Stimulated activated CD8-positive, alpha-beta memory T cell treated with anti-CD3 and anti-CD28 coated beads, Interleukin-12 subunit alpha, Interleukin-12 subunit beta, amount 100 ng/mL, for 4 hours (primary cell): ENCODE measurements around the gene ERMP1.
"Not testable (repeated sequence)": the region's sequence is repeated elsewhere in the genome, so short reads cannot be mapped to it uniquely, and the experiment has no call there.

ENCODE experiments used
- DNase-seq: peaks from one replicate; pipeline ENCODE4 v3.0.0-alpha.2; 2020; ENCODE audit warnings: low read depth

ERMP1 gene

DNA sequence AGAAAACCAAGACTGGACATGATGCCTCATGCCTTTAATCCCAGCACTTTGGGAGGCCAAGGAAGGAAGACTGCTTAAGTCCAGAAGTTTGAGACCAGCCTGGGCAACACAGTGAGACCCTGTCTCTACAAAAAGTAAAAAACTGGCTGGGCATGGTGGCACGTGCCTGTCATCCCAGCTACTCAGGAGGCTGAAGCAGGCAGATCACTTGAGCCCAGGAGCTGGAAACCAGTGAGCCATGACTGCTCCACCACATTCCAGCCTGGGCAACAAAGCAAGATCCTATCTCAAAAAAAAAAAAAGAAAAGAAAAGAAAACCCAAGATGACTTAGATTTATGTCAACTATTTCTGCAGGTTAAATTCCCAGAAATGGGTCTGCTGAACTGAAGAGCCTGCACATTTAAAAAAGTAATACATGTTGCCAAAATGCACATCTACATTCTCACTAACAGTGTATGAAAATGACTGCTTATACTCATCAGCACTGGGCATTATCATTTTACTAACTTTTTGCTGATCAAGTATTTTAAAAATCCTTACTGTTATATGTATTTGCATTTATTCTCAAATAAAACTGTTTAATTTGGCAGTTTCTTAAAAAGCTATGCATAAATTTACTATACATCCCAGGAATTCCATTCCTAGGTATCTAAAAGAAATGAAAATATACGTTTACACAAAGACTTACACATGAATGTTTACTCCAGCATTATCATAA lies 14.3 kb downstream of the ERMP1 start:
- DNase-seq, result no peak

DNA sequence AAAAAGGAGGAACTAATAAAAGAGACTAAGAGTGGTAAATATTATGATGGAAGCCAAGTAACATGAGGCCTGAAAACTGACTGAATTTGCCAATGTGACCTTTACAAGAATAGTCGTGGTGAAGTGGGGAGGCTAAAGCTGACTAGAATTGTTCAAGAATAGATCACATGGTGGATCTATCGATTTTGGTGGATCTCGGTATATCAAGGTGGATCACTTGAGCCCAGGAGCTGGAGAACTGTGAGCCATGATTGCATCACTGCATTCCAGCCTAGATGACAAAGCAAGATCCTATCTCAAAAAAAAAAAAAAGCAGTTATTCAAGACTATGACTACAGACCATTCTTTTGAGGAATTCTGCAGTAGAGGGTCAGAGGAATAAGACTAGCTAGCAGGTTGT lies 15.1 kb downstream of the ERMP1 start:
- DNase-seq, result no peak

DNA sequence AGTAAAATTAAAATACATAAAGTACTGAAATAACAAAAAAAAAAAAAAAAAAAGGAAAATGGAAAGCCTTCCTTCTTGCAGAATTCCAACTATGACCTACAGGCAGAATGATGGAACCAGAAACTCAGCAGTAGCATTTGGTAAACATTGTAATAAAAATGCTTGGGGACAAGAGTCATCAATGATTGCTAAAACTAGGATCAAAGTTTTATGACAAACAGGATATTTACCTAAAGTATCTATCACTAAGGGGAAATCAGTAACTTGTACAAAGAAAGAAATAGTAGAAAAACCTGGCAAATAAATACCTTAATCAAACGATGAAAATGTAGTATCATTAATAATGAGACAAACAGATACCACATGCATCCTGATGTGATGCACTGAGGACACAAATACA lies 17.5 kb downstream of the ERMP1 start:
- DNase-seq, result no peak

- no peak for DNase-seq
Measured at GRCh38 chr9:5813824-5814223, 19.1 kb downstream of the ERMP1 start.

- DNase-seq, result no peak
Measured at GRCh38 chr9:5811751-5812150, 21.2 kb downstream of the ERMP1 start.

DNA sequence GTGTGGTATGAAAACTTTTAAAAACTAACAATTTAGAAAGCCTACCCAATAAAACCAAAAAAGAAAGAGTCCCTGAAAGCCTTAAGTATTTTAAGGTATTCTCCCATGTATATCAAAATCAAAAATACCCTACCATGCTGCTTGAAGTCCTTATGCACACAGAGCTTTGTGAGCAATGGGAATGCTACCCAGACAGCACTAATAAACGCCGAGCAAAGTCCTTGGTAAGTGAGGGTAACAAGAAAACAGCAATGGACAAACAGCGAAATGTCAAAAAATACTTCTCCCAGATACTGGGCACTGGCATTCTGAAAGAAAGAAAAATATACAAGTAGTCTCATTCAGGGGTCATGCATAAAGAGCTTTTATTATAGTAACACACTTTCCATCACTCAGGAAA lies 27.4 kb downstream of the ERMP1 start:
- DNase-seq, result no peak

GRCh38 chr9:5801739-5802113 lies 31.2 kb downstream of the ERMP1 start:
- DNase-seq, result no peak

DNA sequence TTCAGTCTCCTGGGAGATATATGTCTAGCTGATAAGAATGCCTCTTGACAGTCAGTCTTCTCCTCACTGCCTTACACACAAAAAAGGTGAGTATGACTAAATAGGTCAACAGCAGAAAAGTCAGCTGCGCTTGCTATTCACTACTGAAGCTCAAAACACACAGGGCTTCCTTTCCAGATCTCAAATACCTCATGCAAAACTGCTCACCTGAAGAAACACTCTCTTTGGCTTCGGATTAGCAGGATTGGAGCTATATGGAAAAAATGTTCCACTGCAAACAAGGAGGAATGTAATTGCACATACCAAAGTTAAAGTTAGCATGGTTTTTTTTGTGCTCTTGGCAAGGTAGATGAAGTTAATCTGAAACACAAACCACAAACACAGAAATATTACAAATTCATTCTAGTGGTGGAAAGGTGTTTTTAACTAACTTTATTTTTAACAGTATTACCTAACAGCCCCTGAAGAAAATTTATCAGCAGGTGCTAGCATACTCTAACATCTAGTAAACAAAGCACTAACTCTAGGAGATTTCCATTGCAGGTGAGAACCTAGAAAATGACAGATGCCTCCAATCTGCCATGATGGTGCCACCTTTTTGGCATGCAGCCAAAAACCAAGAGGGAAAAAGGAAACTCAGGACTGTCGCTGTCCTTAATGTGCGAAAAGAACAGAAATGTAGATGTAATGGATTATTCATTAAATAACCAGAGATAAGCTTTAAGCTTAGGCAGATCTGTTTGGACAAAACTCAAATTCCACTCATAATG lies 31.8 kb downstream of the ERMP1 start:
- DNase-seq, result no peak

- not testable (repeated sequence) for DNase-seq
Measured at GRCh38 chr9:5800378-5800777, 32.5 kb downstream of the ERMP1 start.

DNA sequence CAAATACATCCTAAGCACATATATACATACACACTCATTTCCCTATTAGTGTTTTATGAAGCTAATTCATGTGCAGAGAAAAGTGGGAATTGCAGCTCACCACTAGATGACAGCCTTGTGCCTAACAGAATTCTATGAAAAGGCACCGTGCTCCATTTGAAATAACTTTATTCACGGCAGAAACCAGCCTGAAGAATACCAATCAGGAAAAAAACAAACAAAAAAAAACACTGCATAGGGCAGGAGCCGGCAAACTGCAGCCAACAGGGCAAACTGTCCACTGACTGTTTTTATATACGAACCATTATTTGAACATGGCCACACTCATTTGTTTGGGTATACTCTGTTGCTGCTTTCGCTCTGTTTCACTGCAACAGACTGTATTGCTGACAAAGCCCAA lies 33.6 kb downstream of the ERMP1 start:
- no peak for DNase-seq

- DNase-seq, result no peak
Measured at GRCh38 chr9:5798581-5798980, 34.3 kb downstream of the ERMP1 start.

DNA sequence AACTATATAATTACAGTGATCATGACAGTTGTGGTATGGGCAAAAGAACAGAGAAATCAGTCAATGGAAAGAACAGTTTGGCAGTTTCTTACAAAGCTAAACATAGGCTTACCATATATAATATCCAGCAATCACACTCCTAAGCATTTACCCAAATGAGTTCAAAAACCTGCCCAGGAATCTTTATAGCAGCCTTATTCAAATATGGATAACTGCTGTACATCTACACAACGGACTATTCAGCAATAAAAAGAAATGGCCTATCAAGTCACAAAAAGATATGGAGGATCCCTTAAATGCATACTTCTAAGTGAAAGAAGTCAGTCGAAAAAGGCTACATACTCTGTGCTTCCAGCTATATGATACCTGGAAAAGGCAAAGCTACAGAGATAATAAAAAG lies 36.6 kb downstream of the ERMP1 start:
- no peak for DNase-seq

DNA sequence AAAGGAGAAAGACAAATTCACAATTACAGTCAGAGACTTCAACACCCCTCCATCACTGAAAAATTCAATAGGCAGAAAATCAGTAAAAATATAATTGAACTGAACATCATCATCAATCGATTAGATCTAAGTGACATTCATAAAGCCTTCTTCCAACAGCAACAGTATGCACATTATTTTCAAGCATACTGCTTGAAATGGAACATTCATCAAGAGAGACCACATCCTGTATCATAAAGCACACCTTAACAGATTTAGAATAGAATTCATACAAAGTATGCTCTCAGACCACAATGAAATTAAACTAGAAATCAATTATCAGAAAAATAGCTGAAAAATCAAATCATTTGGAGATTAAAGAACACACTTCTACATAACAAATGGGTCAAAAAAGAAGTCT lies 39.1 kb downstream of the ERMP1 start:
- no peak for DNase-seq

- no peak for DNase-seq
Measured at GRCh38 chr9:5791870-5792269, 41.0 kb downstream of the ERMP1 start.

- DNase-seq, result no peak
Measured at GRCh38 chr9:5790923-5791322, 42.0 kb downstream of the ERMP1 start.

DNA sequence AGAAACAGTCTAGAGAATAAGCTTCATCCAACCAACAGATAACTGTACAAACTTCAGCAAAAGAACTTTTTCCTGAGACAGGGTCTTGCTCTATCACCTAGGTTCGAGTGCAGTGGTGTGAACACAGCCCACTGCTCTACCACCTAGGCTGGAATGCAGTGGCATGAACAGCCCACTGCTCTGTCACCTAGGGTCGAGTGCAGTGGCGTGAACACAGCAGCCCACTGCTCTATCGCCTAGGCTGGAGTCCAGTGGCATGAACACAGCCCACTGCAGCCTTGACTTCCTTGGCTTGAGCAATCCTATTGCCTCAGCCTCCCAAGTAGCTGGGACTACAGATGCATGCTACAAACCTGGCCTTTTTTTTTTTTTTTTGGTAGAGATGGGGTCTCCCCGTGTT lies 43.4 kb downstream of the ERMP1 start:
- DNase-seq, result no peak

DNA sequence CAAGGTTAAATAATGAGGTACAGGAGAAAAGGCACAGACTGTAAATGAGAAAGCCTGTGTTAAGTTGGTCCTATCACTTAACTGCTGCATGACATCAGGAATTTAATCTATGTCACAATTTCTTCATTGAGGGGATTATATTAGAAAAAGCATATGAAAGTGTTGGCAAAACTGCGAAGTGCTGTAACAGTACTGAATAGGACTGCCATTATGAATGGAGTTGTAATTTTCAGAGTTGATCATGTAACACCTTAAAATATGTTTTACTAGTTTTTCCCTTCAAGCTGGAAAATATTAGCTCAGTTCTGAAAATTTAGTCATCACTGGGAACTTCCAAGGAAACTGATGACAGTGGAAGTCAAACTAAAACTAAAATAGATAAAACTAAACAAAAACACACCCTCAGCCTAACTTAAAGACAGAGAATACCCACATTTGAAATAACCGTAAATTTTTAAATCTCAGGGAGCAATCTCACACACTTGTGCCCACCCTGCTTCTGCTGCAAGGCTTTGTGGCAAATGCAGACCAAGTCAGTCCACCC lies 45.1 kb downstream of the ERMP1 start:
- DNase-seq, result no peak

GRCh38 chr9:5787220-5787619 lies 45.7 kb downstream of the ERMP1 start:
- no peak for DNase-seq

GRCh38 chr9:5786370-5787127 lies 46.4 kb downstream of the ERMP1 start:
- DNase-seq, result no peak

- no peak for DNase-seq
Measured at GRCh38 chr9:5784526-5785315, 48.2 kb downstream of the ERMP1 start.

DNA sequence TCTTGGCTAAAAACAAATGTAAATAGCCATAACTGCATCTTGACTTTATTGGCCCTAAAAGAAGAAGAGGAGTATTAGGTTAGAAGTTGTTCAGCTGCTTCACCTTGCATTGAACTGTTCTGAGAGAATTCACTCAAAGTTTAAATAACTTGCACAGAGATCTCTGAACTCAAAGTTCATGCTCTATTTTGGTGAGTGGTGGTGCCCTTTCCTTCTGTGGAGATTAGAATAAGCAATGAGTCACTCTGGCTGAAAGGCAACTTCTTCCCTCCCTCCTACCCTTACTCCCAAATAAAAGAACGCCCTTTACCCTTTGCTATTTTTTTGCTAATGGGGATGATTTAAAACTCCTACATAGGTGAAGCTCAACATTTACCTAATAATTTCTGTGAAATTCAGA lies 48.9 kb downstream of the ERMP1 start:
- no peak for DNase-seq

- DNase-seq, result not testable (repeated sequence)
Measured at GRCh38 chr9:5783420-5783819, 49.5 kb downstream of the ERMP1 start.
